ENCODE data around the gene OR4C13. TPM values are rescaled to one million over a fixed set of nuclear protein-coding genes. Genes with fewer than 3 reads are reported as not detected.
"Not testable (repeated sequence)": the region's sequence is repeated elsewhere in the genome, so short reads cannot be mapped to it uniquely, and the experiment has no call there.

OR4C13 gene
- not detected for total RNA-seq (2021; fragmentation: NEBNext Ultra II Directional; extraction: Animal tissue kit (Norgen Biotek cat#: 25700))
- long read RNA-seq, result 0 reads

DNA sequence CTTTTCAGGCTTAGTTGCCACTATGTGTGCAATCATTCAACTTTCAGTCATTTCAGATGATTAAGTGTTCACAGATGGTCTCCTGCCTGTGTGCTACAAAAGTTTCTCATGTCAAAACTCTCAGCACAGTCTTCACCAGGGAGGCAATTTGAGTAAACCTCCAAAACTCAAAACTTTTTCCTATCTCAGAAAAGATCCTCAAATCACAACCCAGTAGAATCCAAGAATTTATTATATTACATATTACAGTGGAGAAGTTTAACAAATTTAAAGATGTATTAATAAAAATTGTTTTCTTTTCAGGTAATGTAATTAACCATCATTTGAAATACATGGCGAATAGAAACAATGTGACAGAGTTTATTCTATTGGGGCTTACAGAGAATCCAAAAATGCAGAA lies at the start of gene OR4C13:
OR4C13 (plus strand) TSS at position 301 of the 400 bp plus-strand sequence; CDS start at position 333, 32 bp downstream.
- Mint-ChIP-seq H3K9me3 (peaks cover 30% of the 10 kb centered on the region), H3K27ac (no peak within 1 kb of the TSS), H3K27me3 (ENCODE audit: insufficient read depth) (no peaks in the 10 kb centered on the region), H3K4me1 (ENCODE audit: low read depth) (no peaks in the 10 kb centered on the region), H3K36me3 (ENCODE audit: low read depth) (no peaks in the 10 kb centered on the region), H3K4me3 (no peak within 1 kb of the TSS)
- TF ChIP-seq, protein P1, sequence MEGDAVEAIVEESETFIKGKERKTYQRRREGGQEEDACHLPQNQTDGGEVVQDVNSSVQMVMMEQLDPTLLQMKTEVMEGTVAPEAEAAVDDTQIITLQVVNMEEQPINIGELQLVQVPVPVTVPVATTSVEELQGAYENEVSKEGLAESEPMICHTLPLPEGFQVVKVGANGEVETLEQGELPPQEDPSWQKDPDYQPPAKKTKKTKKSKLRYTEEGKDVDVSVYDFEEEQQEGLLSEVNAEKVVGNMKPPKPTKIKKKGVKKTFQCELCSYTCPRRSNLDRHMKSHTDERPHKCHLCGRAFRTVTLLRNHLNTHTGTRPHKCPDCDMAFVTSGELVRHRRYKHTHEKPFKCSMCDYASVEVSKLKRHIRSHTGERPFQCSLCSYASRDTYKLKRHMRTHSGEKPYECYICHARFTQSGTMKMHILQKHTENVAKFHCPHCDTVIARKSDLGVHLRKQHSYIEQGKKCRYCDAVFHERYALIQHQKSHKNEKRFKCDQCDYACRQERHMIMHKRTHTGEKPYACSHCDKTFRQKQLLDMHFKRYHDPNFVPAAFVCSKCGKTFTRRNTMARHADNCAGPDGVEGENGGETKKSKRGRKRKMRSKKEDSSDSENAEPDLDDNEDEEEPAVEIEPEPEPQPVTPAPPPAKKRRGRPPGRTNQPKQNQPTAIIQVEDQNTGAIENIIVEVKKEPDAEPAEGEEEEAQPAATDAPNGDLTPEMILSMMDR (IDR thresholded peaks at IDR 0.05), result no peak
- DNase-seq, result no peak

DNA sequence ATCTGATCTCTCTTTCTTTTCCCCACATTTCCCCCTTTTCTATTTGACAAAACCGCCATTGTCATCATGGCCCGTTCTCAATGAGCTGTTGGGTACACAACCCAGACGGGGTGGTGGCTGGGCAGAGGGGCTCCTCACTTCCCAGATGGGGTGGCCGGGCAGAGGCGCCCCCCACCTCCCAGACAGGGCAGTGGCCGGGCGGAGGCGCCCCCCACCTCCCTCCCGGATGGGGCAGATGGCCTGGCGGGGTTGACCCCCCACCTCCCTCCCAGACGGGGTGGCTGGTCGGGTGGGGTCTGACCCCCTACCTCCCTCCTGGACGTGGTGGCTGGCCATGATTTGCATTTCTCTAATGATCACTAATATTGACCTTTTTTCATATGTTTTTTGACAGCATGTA lies 40.7 kb upstream of the OR4C13 start:
- H3K4me3 Mint-ChIP-seq; DNase-seq; H3K4me1 Mint-ChIP-seq (ENCODE audit: low read depth): not testable (repeated sequence)

DNA sequence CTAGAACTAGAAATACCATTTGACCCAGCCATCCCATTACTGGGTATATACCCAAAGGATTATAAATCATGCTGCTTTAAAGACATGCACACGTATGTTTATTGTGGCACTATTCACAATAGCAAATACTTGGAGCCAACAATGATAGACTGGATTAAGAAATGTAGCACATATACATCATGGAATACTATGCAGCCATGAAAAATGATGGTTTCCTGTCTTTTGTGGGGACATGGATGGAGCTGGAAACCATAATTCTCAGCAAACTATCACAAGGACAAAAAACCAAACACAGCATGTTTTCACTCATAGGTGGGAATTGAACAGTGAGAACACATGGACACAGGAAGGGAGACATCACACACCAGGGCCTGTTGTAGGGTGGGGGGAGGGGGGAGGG lies 3.5 kb upstream of the OR4C13 start:
- DNase-seq, result not testable (repeated sequence)

More for the DNA sequence above, 40.7 kb upstream of the OR4C13 start:
- peaks cover 38% of the 10 kb centered on the region for H3K9me3 Mint-ChIP-seq
- H3K27me3 Mint-ChIP-seq (ENCODE audit: insufficient read depth); H3K36me3 Mint-ChIP-seq (ENCODE audit: low read depth); H3K27ac Mint-ChIP-seq: not testable (repeated sequence)

DNA sequence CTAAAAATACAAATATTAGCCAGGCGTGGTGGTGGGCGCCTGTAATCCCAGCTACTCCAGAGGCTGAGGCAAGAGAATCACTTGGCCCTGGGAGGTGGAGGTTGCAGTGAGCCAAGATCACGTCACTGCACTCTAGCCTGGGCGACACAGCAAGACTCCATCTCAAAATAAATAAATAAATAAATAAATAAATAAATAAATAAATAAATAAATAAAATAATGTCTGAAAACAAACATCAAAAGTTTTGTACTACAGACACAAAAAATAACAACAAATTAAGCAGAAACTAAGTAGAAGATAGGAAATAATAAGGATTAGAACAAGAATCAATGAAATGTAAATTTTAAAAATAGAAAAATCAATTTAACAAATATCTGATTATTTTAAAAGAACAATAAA lies 21.2 kb downstream of the OR4C13 start:
- not testable (repeated sequence) for H3K36me3 Mint-ChIP-seq (ENCODE audit: low read depth); H3K27ac Mint-ChIP-seq; DNase-seq; H3K4me3 Mint-ChIP-seq; H3K27me3 Mint-ChIP-seq (ENCODE audit: insufficient read depth); H3K4me1 Mint-ChIP-seq (ENCODE audit: low read depth)
- H3K9me3 Mint-ChIP-seq, result peaks cover 37% of the 10 kb centered on the region

More for the DNA sequence above, 3.5 kb upstream of the OR4C13 start:
- H3K4me1 Mint-ChIP-seq (ENCODE audit: low read depth); H3K4me3 Mint-ChIP-seq; H3K36me3 Mint-ChIP-seq (ENCODE audit: low read depth); H3K27ac Mint-ChIP-seq; H3K27me3 Mint-ChIP-seq (ENCODE audit: insufficient read depth): not testable (repeated sequence)
- H3K9me3 Mint-ChIP-seq, result peaks cover 26% of the 10 kb centered on the region

DNA sequence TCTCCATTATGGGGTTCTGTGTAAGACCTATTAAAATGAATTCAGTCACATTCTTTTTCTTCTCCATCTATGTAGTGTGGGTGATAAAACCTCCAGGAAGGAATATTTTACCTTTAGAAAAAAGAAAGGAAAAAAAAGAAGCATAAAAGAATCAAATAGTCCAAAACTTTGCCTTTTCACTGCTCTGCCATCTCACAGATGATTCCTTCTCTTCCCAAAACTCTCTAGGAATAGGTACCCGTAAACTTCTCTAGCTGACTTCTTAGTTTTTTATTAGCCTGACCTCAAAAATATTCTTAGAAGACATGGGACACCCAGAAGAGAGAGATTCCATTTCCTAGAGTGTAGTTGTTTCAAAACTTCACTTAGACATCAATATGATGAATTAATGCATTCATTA lies 30.2 kb downstream of the OR4C13 start, which contains the start of gene OR4C12:
OR4C12 (minus strand) TSS at position 101 of the 400 bp plus-strand sequence; CDS start at position 67, 34 bp downstream.
- not testable (repeated sequence) for H3K4me1 Mint-ChIP-seq (ENCODE audit: low read depth); H3K4me3 Mint-ChIP-seq; DNase-seq; H3K27ac Mint-ChIP-seq; H3K27me3 Mint-ChIP-seq (ENCODE audit: insufficient read depth); H3K36me3 Mint-ChIP-seq (ENCODE audit: low read depth)
- peaks cover 25% of the 10 kb centered on the region for H3K9me3 Mint-ChIP-seq

DNA sequence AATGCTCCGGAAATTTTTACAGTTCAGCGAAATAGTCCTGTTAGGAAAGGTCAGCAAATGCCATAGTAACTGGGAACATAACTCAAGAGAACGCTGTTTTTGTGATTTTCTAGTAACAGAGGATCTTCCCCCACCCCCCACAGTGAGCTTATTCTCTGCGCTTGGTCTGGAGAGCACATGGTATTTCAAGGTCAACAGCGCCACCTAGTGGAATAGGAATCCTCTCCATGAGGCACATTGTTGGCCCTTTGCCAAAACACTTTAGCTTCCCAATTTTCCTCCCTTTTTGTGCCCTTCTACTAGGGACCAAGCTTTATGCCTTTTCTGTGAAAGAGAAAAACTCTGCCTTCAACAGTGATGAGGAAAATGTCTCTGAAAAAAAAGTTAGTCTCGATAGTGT lies 43.4 kb downstream of the OR4C13 start:
- Mint-ChIP-seq H3K36me3 (ENCODE audit: low read depth) (no peaks in the 10 kb centered on the region), H3K27ac (no peak overlapping the region), H3K27me3 (ENCODE audit: insufficient read depth) (no peaks in the 10 kb centered on the region), H3K4me1 (ENCODE audit: low read depth) (no peaks in the 10 kb centered on the region), H3K9me3 (peaks cover 19% of the 10 kb centered on the region), H3K4me3 (no peak overlapping the region)
- peak; percentile 43 for DNase-seq
- TF ChIP-seq, protein P1 (IDR thresholded peaks at IDR 0.05), result peak; percentile 83

Other genes with a start within 250 kb of the OR4C13 start
- gene OR4C12, start 30.1 kb downstream of the OR4C13 start, total RNA-seq (2021; fragmentation: NEBNext Ultra II Directional; extraction: Animal tissue kit (Norgen Biotek cat#: 25700)), result not detected
- gene OR4C45, start 80.5 kb downstream of the OR4C13 start, total RNA-seq (2021; fragmentation: NEBNext Ultra II Directional; extraction: Animal tissue kit (Norgen Biotek cat#: 25700)), result not detected

Measured in HFFc6 (cell line).